GM12873 (cell line): ENCODE data around the gene DNAJC30.

ENCODE experiments used
- CTCF ChIP-seq: IDR thresholded peaks from 2 replicates; pipeline ENCODE4 v1.5.1; 2012; ENCODE audit warnings: low read depth, mild to moderate bottlenecking, moderate library complexity, low read length, control low read depth; ENCODE audit not compliant: insufficient read depth; ENCODE audit errors: missing control alignments

DNAJC30 gene

GRCh38 chr7:73635428-73636200, 47.6 kb downstream of the DNAJC30 start:
- TF ChIP-seq CTCF: no peak

GRCh38 chr7:73633844-73634243, 49.4 kb downstream of the DNAJC30 start:
- TF ChIP-seq CTCF: no peak

- no peak for TF ChIP-seq CTCF
These were observed 49.9 kb downstream of the DNAJC30 start for GRCh38 chr7:73633323-73633722.

GRCh38 chr7:73631558-73631957, 51.7 kb downstream of the DNAJC30 start:
- TF ChIP-seq CTCF: no peak
